ENCODE results near the gene KLK15.

- no peak for TF ChIP-seq CTCF (IDR thresholded peaks at IDR 0.05)
- TF ChIP-seq EZH2 (IDR thresholded peaks at IDR 0.05) = no peak
These were observed 45.5 kb upstream of the KLK15 start for GRCh38 chr19:50878851-50879250.
